ENCODE measurements around the gene CRTC1.

GRCh38 chr19:18656337-18657086, 27.0 kb upstream of the CRTC1 start:
- TF ChIP-seq ZFP30 (CRISPR knock-in tag; IDR thresholded peaks at IDR 0.05) (no peak), CREB5 (CRISPR knock-in tag; IDR thresholded peaks at IDR 0.05; ENCODE audit: low read depth) (no peak), PPARA (CRISPR knock-in tag; IDR thresholded peaks at IDR 0.05; ENCODE audit: borderline replicate concordance) (no peak), ESRRG (CRISPR knock-in tag; IDR thresholded peaks at IDR 0.05) (no peak), SNAI2 (CRISPR knock-in tag; IDR thresholded peaks at IDR 0.05) (no peak)
- TF ChIP-seq, protein P1, sequence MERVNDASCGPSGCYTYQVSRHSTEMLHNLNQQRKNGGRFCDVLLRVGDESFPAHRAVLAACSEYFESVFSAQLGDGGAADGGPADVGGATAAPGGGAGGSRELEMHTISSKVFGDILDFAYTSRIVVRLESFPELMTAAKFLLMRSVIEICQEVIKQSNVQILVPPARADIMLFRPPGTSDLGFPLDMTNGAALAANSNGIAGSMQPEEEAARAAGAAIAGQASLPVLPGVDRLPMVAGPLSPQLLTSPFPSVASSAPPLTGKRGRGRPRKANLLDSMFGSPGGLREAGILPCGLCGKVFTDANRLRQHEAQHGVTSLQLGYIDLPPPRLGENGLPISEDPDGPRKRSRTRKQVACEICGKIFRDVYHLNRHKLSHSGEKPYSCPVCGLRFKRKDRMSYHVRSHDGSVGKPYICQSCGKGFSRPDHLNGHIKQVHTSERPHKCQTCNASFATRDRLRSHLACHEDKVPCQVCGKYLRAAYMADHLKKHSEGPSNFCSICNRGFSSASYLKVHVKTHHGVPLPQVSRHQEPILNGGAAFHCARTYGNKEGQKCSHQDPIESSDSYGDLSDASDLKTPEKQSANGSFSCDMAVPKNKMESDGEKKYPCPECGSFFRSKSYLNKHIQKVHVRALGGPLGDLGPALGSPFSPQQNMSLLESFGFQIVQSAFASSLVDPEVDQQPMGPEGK (CRISPR knock-in tag; IDR thresholded peaks at IDR 0.05; ENCODE audit: borderline replicate concordance) = no peak
- TF ChIP-seq, protein P2, sequence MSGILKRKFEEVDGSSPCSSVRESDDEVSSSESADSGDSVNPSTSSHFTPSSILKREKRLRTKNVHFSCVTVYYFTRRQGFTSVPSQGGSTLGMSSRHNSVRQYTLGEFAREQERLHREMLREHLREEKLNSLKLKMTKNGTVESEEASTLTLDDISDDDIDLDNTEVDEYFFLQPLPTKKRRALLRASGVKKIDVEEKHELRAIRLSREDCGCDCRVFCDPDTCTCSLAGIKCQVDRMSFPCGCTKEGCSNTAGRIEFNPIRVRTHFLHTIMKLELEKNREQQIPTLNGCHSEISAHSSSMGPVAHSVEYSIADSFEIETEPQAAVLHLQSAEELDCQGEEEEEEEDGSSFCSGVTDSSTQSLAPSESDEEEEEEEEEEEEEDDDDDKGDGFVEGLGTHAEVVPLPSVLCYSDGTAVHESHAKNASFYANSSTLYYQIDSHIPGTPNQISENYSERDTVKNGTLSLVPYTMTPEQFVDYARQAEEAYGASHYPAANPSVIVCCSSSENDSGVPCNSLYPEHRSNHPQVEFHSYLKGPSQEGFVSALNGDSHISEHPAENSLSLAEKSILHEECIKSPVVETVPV (CRISPR knock-in tag; IDR thresholded peaks at IDR 0.05) = no peak

All from SK-N-SH treated with all-trans-retinoic acid at 6 μM for 48 hours (cell line).